Measurements from ENCODE around the gene KLRC2.

GRCh38 chr12:10384191-10384590, 51.6 kb downstream of the KLRC2 start:
- TF ChIP-seq CTCF (conservative IDR thresholded peaks at IDR 0.05 in 1 of 2, IDR thresholded peaks at IDR 0.05 in 1 of 2; ENCODE audit: extremely low read depth in 1 of 2, insufficient read depth in 1 of 2, low read depth in 1 of 2, low read length in 2 of 2) (no peak), EZH2 (IDR thresholded peaks at IDR 0.05; ENCODE audit: borderline replicate concordance, low read length) (no peak)
